Midbrain (tissue), 1 donor: ENCODE results near the gene CPNE5.

ENCODE experiments used
- DNase-seq: peaks from one replicate; lab custom pipeline; 2025; lab: John Stamatoyannopoulos, UW

The CPNE5 gene

DNA sequence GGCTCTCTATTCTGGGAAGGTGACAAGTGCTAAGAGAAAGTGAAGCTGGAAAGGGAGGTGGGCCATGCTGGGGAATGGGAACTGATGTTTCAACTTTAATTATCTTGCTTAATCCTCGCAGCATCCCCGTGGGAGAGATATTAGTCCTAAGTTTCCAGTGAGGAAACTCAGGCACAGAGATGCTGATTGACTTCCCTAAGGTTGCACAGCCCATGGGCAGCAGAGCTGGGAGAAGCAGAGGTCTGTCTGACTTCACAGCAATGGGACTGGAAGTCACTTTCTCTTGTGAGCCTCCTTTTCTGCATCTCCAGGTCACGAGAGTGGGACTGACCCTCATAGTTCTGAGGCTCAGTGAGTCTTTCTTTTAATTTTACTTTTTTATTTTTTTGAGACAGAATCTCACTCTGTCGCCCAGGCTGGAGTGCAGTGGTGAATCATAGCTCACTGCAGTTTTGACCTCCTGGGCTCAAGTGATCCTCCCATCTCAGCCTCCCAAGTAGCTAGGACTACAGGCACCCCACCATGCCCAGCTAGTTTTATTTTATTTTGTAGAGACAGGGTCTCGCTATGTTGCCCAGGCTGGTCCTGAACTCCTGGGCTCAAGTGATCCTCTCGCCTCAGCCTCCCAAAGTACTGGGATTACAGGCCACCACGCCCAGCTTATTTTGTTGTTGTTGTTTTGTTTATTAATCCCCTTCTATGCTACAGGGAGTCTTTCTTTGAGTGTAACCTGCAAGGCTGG is 139.0 kb downstream of the CPNE5 start:
- no peak for DNase-seq

DNA sequence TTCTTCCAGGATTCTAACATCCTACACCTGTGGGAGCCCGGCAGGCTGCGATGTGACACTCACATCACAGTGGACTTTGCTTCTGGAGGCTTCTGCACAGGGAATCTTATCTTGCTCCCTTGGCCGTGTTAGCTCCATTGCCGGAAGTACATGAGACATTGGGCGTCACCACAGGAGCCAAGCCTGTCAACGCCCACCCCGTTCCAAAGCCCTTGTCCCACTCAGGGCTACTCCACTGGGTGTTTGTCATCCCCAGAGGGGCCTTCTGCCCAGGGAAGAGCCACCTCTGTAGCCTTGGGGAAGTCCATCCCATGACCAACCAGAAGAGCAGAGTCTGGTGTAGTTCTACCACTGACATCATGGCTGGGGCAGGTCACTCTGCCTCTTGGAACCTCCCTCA is 139.9 kb downstream of the CPNE5 start:
- DNase-seq = no peak

DNA sequence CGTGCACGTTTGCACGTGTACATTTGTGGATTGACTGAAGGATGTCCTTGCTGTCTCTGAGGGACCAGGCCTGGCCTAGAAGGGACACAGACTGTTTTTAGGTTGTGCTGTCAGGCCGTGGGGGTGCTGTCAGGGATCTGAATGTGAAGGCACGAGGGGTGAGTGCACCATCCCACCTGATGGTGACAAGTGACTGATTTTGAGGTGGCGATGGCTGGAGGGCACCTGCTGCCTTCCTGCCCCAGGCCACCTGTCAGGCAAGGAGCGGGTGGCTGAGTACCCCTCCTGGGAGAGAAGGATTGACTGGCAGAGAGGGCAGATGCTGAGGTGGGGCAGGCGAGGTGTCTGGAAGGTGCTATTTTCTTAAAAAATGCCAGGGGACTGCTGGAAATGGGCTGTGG is 140.4 kb downstream of the CPNE5 start:
- DNase-seq = no peak

DNA sequence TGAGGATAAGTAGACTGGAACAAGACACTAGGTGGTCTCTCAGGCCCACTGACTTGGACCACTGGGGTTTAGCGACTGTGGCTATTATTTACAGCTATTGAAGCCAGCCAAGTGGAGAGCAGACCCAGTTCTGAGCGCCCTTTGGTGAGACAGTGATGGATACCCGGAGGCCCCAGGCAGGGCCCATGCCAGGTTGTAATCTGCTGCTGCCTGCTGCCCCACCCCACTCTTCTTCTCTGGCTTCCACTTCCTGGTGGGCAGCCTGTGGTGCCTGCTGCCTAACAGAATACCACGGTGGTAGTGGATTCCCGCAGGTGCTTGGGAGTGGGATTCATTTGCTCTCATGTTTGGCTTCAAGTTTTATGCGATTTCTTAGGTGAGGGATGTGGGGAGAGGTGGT is 141.0 kb downstream of the CPNE5 start:
- DNase-seq = no peak

DNA sequence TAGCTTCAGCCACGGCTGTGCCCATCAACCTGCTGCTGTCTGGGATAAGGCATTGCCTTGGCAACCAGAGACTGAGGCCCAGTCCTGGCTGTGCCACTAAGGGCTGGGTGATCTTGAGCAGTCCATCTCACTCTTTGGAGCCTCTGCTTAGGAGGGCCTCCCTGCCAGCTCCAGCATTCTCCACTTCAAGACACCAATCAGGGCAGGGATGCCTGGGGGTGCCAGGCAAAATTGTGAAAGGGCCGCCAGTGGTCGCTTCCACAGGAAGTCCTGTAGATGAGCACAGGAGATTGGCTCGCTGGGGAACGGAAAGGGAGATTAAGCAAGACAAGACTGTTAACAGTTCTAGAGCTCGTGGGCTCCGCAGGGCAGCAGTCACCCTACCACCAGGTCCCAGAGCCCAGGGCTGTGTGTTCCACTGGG is 141.8 kb downstream of the CPNE5 start, which contains the start of gene RAB44:
Gene RAB44, plus strand, starts transcription at position 346 of the 423 bp plus-strand sequence. CDS start 6,410 bp downstream, outside the sequence.
- DNase-seq = no peak

DNA sequence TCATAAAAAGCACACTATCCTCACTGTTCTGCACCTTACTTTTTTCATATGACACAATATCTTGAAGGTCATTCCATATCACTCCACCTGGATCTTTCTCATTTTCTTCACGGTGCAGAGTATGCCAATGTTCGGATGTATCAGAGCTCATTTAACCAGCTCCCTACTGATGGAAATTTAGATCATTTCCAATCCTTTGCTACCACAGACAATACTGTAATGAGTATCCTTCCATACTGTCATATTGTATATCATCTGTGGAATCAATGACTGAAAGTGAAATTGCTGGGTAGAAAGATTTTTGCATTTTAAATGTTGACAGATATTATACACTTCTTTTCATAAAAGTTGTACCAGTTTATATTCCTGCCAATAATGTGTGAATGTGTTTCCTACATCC is 143.8 kb downstream of the CPNE5 start:
- no peak for DNase-seq

DNA sequence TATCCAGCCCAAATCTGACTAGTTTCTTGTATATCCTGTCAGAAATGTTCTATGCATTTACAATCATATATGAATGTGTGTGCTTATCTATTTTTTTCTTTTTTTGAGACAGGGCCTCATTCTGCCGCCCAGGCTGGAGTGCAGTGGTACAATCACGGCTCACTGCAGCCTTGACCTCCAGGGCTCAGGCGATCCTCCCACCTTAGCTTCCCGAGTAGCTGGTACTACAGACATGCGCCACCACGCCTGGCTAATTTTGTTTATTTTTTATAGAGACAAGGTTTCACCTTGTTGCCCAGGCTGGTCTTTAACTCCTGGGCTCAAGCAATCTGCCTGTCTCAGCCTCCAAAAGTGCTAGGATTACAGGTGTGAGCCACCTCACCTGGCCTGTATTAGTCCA is 144.6 kb downstream of the CPNE5 start:
- DNase-seq = no peak

DNA sequence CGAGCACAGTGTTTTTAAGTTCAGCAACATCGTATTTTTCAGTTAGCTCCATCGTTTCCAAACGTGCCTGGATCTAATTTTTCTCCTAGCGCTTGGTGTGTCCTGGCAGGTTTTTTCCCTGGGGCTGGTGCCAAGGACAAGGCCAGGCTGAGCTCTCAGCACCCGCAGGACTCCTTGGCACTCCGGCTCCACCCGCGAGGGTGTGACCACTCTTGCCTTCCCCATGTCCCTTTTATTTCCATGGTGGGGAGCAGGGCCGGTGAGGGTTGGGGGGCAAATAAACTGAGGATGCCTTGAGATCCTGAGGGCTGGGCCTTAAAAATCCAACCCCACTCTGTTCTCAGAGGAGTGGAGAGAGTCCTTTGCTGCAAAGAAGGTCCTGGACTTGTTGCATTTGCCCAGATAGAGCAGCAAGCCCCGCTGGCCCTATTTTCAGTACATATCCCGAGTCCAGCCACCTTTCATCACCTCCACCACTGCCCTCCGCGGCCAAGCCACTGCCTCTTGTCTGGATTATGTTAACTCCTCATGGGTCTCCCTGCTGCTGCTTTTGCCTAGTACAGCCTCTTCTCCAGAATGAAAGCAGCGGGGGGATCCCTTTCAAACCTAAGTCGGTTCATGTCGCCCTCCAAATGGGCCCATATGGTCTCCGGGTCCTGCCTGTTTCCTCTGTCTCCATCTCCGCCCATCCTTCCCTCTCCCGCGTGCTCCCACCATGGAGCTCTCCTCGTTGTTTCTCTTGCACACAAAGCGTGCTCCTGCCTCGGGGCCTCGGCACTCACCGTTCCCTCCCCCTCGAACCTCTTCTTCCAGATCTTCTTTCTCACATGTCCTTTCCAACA is 146.2 kb downstream of the CPNE5 start:
- DNase-seq = no peak

DNA sequence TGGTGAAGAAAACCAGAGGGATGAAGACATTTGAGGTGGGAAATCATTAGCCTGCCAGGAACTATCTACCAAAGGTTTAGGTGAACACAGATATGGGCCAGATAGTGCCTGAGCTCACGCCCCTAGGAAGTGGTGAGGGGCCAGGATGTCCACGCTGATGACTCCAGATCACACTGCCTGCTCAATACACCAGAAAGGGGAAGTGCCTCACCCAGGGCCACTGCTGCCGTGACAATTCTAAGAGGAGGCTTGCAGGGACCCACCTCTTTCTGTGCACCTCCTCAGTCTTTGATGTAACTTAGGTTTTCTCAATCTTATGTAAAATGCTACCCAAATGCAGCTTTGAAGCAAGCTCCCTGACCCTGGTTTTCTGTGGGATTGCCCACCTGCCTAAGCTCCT is 147.0 kb downstream of the CPNE5 start:
- DNase-seq = no peak

DNA sequence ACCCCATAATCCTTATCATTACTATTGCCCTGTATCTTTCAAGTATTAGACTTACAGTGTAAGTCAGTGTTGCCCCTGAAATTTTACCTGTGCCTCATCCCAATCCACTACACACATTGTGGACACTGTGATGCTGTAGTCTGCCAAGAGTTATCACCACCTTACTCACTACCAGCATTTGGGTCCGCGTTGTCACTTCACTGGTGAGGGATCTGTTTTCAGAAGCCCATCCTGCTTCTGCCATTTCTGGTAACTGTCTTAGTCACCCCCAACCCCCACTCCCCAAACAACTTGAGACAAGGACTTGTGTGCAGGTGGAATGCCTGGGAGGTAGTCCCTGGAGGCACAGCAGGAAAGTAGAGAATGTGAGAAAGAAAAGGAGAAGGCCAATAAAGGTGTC is 147.6 kb downstream of the CPNE5 start:
- DNase-seq = no peak

DNA sequence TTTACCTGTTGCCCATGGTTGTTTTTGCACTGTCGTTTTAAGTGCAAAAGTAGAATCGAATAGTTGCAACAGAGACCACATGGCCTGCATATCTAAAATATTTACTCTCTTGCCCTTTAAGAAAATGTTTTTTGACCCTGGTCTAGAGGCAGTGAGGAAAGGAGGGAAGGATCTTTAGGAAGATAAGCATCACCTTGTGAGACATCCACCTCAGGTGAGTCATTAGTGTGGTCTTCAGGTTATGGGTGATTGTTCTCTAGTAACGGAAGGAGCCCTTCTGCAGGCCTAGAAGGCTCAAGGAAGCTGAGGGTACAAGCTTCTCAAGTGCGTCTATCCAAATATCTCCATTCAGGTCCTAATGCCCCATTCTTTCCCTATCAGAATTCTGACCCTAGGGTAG is 148.2 kb downstream of the CPNE5 start:
- no peak for DNase-seq
